NCI-H446 (cell line): ENCODE results near the gene MYOF.
A peak's percentile ranks its signal among the peaks of the same experiment; 100 is the strongest.
"Not testable (repeated sequence)": the region's sequence is repeated elsewhere in the genome, so short reads cannot be mapped to it uniquely, and the experiment has no call there.

Experiments used
- DNase-seq, 2 experiments: peaks; one replicate each; lab custom pipeline; 2025; lab: John Stamatoyannopoulos, UW

MYOF gene

GRCh38 chr10:93431361-93431760 is 50.8 kb downstream of the MYOF start:
- DNase-seq: no peak

- no peak for DNase-seq
These were observed 56.3 kb downstream of the MYOF start for GRCh38 chr10:93425861-93426260.

GRCh38 chr10:93422118-93422517 is 60.0 kb downstream of the MYOF start:
- DNase-seq: no peak

- peak; percentile 30 to 80 for DNase-seq
These were observed 60.9 kb downstream of the MYOF start for GRCh38 chr10:93420944-93421825.

GRCh38 chr10:93420091-93420490 is 62.0 kb downstream of the MYOF start:
- peak; percentile 46 to 88 for DNase-seq

GRCh38 chr10:93419016-93419415 is 63.1 kb downstream of the MYOF start:
- not testable (repeated sequence) for DNase-seq

- peak in 1 of 2 experiments; percentile 5 for DNase-seq
These were observed 64.2 kb downstream of the MYOF start for GRCh38 chr10:93417921-93418320.

GRCh38 chr10:93417266-93417665 is 64.9 kb downstream of the MYOF start:
- DNase-seq: peak; percentile 74 to 94

- DNase-seq: no peak
These were observed 65.3 kb downstream of the MYOF start for GRCh38 chr10:93416824-93417223.

- no peak for DNase-seq
These were observed 66.4 kb downstream of the MYOF start for GRCh38 chr10:93415693-93416092.

GRCh38 chr10:93413252-93413689 is 68.9 kb downstream of the MYOF start:
- DNase-seq: no peak

- DNase-seq: no peak
These were observed 69.3 kb downstream of the MYOF start for GRCh38 chr10:93412801-93413200.

GRCh38 chr10:93410697-93411348 is 71.3 kb downstream of the MYOF start:
- DNase-seq: no peak

- DNase-seq: no peak
These were observed 73.4 kb downstream of the MYOF start for GRCh38 chr10:93408783-93409182.

- no peak for DNase-seq
These were observed 75.6 kb downstream of the MYOF start for GRCh38 chr10:93406364-93407145.

- DNase-seq: no peak
These were observed 78.1 kb downstream of the MYOF start for GRCh38 chr10:93404048-93404354.

GRCh38 chr10:93403152-93404047 is 78.7 kb downstream of the MYOF start:
- DNase-seq: no peak

GRCh38 chr10:93402192-93402591 is 79.9 kb downstream of the MYOF start:
- no peak for DNase-seq

- no peak for DNase-seq
These were observed 83.6 kb downstream of the MYOF start for GRCh38 chr10:93398528-93398927.

- DNase-seq: no peak
These were observed 85.1 kb downstream of the MYOF start for GRCh38 chr10:93397020-93397419.

- no peak for DNase-seq
These were observed 88.9 kb downstream of the MYOF start for GRCh38 chr10:93393211-93393610.

GRCh38 chr10:93392121-93392520 is 90.0 kb downstream of the MYOF start:
- DNase-seq: no peak
